HG03460 (cell line): Measurements from ENCODE around the gene IHH.

ENCODE experiments used
- ATAC-seq: cut with Tn5 transposase; IDR thresholded peaks from one replicate; pipeline ENCODE4 v1.9.1; 2021; ENCODE audit not compliant: unreplicated experiment

IHH gene

GRCh38 chr2:219060821-219061791 is at the start of gene IHH:
Gene IHH, minus strand, starts transcription at chr2:219060921. Its CDS starts 454 bp downstream, at chr2:219060467.
- ATAC-seq: no peak

- ATAC-seq: no peak
Observed at GRCh38 chr2:219109471-219109870, 48.8 kb upstream of the IHH start.

DNA sequence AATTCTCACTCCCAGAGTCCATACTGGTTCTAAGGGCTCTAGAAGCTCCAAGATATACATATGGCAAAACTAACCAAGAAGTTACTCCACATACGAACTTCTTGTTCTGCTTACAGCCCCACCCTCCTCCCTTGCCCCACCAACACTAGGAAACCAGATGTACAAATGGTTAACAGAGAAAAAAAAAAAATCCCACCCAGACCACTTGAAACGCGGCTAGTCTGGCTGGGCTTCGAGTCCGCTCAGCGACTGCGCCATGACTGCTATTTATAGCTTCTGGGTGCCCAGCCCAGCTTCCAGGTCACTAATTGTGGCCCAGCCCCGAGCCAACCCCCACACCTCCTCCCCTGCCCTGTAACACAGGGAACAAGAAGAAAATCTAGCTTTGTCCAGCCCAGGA is 47.0 kb upstream of the IHH start:
- no peak for ATAC-seq

DNA sequence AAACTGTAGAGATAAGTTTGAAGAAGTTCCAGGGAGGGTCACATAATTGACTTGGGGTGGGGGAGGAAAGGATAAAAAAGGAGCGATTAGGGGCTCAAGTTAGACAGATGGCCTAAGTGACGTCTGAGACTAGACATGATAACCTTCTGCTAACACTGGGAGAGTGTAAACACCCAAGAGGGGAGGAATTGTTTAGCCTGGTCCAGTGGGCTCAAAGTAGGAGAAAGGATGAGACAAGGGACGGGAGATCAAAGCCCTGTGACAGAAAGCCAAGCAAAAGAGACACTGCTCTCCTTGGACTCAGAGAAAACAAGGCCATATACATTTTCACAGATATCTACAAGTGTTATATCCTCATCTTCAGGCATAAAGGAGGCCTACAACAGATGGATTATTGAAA is 45.5 kb upstream of the IHH start:
- no peak for ATAC-seq

DNA sequence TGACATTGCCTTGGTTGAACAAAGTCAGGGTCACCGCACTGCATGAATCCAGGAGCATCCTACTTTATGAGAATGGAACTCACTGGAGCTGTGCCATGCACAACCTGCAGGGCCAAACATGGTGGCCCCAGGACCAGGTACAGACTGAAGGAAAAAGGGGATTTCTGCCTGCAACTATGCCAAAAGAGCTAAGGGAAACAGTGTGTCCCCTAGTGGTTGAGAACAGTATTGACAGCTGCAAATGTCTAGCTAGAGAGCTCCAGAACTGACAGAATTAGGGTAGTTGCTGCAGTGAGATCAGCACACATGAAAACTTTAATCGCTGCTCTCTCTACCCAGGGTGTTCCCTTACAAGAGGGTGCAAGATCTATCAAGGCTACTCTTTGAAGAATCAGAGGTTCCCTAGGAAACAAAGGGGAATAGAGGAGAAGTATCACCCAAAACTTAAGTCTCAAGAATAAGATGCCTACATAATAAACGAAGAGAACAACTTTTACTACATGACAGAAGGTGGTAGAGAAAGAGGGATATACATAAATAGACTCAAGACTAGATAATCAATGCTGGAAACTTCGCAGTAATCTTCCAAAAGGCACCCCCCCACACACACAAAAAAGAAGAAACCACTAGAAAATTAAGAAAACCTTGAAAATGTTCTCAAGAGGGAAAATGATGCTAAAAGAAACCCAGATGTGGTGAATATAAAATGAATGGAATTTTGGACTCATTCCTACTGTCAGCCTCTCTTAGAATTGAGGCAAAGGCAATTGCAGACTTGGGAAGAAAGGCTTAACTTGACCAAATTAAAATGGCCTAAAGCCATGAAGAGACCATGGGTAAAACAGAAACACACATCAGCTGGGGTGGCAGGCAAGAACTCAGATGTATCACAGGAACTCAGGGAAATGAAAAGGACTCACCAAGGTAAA is 43.6 kb upstream of the IHH start:
- ATAC-seq: no peak

GRCh38 chr2:219099329-219099728 is 38.6 kb upstream of the IHH start:
- no peak for ATAC-seq

DNA sequence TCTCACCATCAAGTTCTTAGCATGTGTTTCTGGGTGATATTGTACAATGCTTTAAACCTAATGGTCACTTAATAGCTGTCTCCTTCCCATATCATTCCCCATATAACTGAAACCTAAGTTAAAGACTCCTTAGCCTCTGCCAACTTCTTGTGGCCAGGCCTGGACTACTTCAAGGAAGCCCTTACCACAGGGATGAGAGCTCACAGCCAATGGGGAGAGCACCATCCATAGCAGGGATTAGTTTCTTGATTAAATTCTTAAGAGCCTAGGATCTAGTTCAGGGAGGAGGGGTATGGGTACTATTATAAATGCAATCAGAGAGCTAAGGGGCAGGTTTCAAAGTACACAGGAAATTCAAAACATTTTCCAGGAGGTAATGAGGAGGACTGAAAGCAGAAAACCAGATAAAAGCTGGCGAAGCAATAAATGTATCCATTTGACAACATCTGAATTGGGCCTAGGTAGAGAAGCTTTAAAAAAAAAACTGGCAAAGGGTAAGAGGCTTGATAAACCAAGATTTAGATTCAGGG is 34.8 kb upstream of the IHH start:
- ATAC-seq: no peak

GRCh38 chr2:219094171-219094570 is 33.5 kb upstream of the IHH start:
- ATAC-seq: no peak

DNA sequence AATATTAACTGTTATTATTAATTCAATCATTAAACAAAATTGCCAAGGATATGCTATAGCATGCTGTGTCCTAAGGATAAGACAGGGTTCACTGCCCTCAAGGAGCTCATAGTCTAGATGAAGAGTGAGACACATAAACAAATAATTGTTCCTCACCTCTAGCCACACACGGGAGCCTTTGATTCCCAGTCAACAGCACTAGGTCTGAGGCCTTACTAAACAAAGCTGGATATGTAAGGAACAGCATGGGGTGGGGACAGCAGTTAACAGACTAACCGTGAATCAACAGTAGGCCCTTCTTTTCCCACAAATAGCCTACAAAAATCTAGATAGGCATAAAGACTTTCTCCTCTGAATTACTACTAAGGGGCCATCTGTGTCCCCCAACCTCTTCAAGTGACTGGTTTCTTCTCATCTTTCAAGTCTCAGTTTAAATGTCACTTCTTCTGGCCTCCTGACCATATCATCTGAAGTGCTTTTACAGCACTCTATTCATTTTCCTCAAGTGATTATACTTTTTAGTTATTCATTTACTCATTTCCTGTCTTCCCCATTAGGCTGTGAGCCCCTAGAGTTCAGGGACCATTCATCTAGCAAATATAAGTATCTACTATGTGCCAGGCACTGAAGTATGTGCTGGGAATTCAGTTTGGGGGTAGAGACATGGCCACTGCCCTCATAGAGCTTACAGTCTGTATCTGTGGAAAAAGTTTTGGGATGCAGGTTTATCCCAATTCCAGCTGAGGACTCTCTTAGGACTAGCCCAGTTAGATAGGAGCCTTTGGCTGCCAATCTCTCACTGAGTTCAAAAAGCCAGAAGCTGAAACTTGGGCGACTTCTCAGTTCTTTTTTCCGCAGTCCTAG is 29.9 kb upstream of the IHH start:
- ATAC-seq: no peak

- no peak for ATAC-seq
Observed at GRCh38 chr2:219089330-219089729, 28.6 kb upstream of the IHH start.

DNA sequence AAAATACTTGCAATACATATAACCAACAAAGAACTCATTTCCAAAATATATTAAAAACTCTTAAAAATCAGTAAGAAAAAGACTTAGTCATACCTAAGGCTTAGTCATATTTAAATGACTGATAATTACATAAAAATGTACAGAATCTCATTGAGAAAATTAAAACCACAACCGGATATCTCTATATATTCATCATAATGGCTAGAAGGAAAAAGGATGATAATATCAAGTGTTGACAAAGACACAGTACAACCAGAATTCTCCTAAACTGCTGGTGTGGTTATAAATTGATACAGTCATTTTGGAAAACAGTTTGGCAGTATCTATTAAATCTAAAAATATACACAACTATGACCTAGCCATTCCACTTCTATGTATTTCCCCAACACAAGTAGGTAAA is 27.1 kb upstream of the IHH start:
- ATAC-seq: no peak

DNA sequence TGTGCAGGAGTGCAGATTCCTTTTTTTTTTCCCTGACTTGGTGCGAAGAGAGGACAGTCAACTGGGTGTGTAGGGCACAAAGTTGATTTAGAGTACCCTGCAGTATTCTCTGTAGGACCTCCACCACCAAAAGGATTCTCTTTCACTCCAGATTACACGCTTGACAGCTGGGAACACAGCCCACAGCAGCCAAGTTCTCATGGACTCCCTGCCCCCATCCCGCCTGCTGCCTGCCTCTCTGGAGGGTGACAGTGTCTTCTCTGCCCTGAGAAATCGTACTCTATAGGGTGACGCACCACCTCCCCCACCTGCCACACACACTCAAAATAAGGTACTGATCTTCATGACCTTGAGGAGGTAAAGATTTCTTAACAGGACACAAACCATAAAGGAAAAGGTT is 26.6 kb upstream of the IHH start:
- no peak for ATAC-seq

DNA sequence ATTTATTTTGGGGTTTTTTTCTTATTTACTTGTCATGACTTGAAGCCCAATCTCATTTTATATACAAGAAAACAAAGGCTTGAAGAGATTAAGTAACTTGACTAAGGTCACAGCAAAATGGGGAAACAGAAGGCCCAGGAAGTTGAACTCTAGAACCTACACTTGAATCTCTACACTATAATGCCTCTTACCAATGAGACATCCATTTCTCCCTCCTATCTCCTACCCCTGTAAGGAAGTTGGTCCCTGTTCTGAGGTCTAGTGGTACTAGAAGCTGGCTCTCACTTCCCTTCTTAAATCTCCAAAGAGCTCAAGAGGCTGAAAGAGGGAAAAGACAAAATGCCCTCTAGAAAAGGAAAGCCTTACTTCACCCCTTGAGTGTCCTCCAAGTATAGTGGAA is 25.5 kb upstream of the IHH start:
- ATAC-seq: no peak

DNA sequence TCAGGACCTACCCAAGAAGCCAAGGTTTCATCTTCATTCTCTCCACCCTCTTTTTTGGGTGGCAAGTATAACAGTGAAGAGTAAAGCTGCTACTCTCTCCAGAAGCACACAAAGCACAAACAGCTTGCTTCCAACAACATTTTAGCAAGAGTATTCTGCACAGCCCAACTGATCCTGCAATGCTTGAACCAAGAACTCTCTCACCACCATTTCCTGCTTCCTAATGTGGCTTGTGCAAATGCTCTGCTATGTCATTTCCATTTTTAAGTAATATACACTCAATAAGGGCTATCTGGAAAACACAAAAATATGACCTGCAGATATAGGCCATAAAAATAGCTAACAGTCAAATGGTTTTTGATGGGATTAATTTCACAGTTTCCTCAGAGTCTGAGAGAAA is 24.1 kb upstream of the IHH start:
- no peak for ATAC-seq

GRCh38 chr2:219082332-219082958 is 21.7 kb upstream of the IHH start:
- ATAC-seq: no peak

GRCh38 chr2:219081701-219082331 is 21.1 kb upstream of the IHH start:
- no peak for ATAC-seq

GRCh38 chr2:219081096-219081495 is 20.4 kb upstream of the IHH start:
- ATAC-seq: no peak

GRCh38 chr2:219079417-219079816 is 18.7 kb upstream of the IHH start:
- ATAC-seq: no peak

- ATAC-seq: no peak
Observed at GRCh38 chr2:219078951-219079350, 18.2 kb upstream of the IHH start.

GRCh38 chr2:219078126-219078525 is 17.4 kb upstream of the IHH start:
- no peak for ATAC-seq
